Bronchus fibroblast of lung (primary cell): ENCODE data around the gene ACY1. TPM values are rescaled to one million over a fixed set of nuclear protein-coding genes. Genes with fewer than 3 reads are reported as not detected.

ENCODE experiments used
- total RNA-seq: library from RNA; depleted of rRNA; stranded (reverse); fragments of >200 nt; gene quantifications from 2 replicates; pipeline ENCODE4 v1.2.3, GENCODE V29; 2015

ACY1 gene
- 52.2 and 61.7 TPM in 2 replicates for total RNA-seq

GRCh38 chr3:51982838-51983577, at the start of gene ACY1:
Gene ACY1 (plus strand): TSS chr3:51983535. CDS start chr3:51984065, 530 bp downstream.

GRCh38 chr3:51941798-51942602, 41.3 kb upstream of the ACY1 start, which contains the start of the genes PARP3 and RRP9:
Gene PARP3 (plus strand): TSS chr3:51942363. CDS start chr3:51943356, 993 bp downstream.
Gene RRP9 (minus strand): TSS chr3:51941904. CDS start chr3:51941867, 37 bp downstream.

GRCh38 chr3:51955175-51955892, 28.0 kb upstream of the ACY1 start, which contains the start of gene GPR62:
Gene GPR62 (plus strand): TSS chr3:51955381. CDS start chr3:51955653, 272 bp downstream.

GRCh38 chr3:51967384-51968169, 15.8 kb upstream of the ACY1 start, which contains the start of gene PCBP4:
Gene PCBP4 (minus strand): TSS chr3:51967454. CDS start chr3:51961240, 6,214 bp downstream.

GRCh38 chr3:51974963-51975851, 8.1 kb upstream of the ACY1 start, which contains the start of gene ABHD14A:
Gene ABHD14A (plus strand): TSS chr3:51975064. CDS start chr3:51975136, 72 bp downstream.

GRCh38 chr3:51995346-51996163, 12.2 kb downstream of the ACY1 start, which contains the start of gene RPL29:
Gene RPL29 (minus strand): TSS chr3:51995895. CDS start chr3:51995461, 434 bp downstream.

Other genes starting within 250 kb of the ACY1 start
- not detected in 2 replicates for gene IQCF6, start 204.3 kb upstream of the ACY1 start, total RNA-seq
- not detected in 2 replicates for gene IQCF2, start 121.9 kb upstream of the ACY1 start, total RNA-seq
- not detected in 2 replicates for gene IQCF5, start 107.9 kb upstream of the ACY1 start, total RNA-seq
- gene IQCF1, start 80.2 kb upstream of the ACY1 start, total RNA-seq: not detected in 2 replicates
- gene RRP9, start 41.6 kb upstream of the ACY1 start, total RNA-seq: 33.3 and 34.5 TPM in 2 replicates
- gene PARP3, start 41.2 kb upstream of the ACY1 start, total RNA-seq: 11.4 and 12.5 TPM in 2 replicates
- gene GPR62, start 28.2 kb upstream of the ACY1 start, total RNA-seq: 0.15 and 0.34 TPM in 2 replicates
- 61.7 and 64.7 TPM in 2 replicates for gene PCBP4, start 16.1 kb upstream of the ACY1 start, total RNA-seq
- 40.7 and 40.9 TPM in 2 replicates for gene ABHD14B, start 9.5 kb upstream of the ACY1 start, total RNA-seq
- 16.9 and 19.8 TPM in 2 replicates for gene ABHD14A, start 8.5 kb upstream of the ACY1 start, total RNA-seq
- 2,426 and 2,542 TPM in 2 replicates for gene RPL29, start 12.4 kb downstream of the ACY1 start, total RNA-seq
- 15.5 and 16.5 TPM in 2 replicates for gene DUSP7, start 73.0 kb downstream of the ACY1 start, total RNA-seq
- 29.1 and 31.1 TPM in 2 replicates for gene POC1A, start 170.9 kb downstream of the ACY1 start, total RNA-seq
- 44.6 and 44.7 TPM in 2 replicates for gene ALAS1, start 214.6 kb downstream of the ACY1 start, total RNA-seq
- gene TLR9, start 242.1 kb downstream of the ACY1 start, total RNA-seq: under 0.01 TPM in 1 of 2 replicates, not detected in the other